ENCODE data around the gene SPHKAP. TPM values are rescaled to one million over a fixed set of nuclear protein-coding genes. Genes with fewer than 3 reads are reported as not detected.

Gene SPHKAP
- total and polyA plus RNA-seq, 2 donors (not counting 3 experiments of a cell fraction or from before 2014, with no cell fraction given), result not detected

DNA sequence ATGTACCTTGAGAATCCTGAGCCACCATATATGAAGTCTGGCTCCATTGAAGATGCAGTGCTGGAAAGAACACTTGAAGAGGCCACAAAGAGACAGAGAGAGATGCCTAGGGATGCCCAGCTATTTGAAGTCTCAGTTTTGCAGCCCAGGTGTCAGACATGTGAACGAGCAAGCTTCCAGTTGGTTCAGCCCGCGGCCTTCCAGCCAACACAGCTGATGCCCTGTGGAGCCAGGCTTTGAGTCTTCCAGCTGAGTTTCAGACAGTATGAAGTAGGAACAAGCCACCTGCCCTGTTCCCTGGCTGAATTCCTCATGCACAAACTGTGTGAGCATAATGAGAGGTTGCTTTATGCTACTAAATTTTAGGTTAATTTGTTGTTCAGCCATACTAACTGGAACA lies 108.8 kb downstream of the SPHKAP start:
- no peaks in the 10 kb centered on the region for H4K20me1 ChIP-seq (replicated peaks; ENCODE audit: control insufficient read depth, extremely low read depth, insufficient read depth, low read length)
- no peak overlapping the region for H3K27ac ChIP-seq (ENCODE audit: insufficient read depth, low read depth, low read length)
- POLR2A ChIA-PET, result no interaction called here
- TF ChIP-seq POLR2A (IDR thresholded peaks at IDR 0.05; ENCODE audit: low read depth, low read length) (no peak), POLR2AphosphoS5 (IDR thresholded peaks at IDR 0.05; ENCODE audit: insufficient read depth, low read depth, low read length) (no peak), EZH2 (IDR thresholded peaks at IDR 0.05; ENCODE audit: borderline replicate concordance, low read depth, low read length, severe bottlenecking) (no peak), MYC (IDR thresholded peaks at IDR 0.05; ENCODE audit: low read depth, low read length) (no peak), FOS (IDR thresholded peaks at IDR 0.05; ENCODE audit: borderline replicate concordance, insufficient read depth, low read length) (no peak), GATA2 (IDR thresholded peaks at IDR 0.05; ENCODE audit: insufficient read depth, insufficient read length, low read depth, low read length) (no peak), JUN (IDR thresholded peaks at IDR 0.05; ENCODE audit: borderline replicate concordance, insufficient read depth, insufficient read length, low read depth) (no peak)
- TF ChIP-seq, protein P1, sequence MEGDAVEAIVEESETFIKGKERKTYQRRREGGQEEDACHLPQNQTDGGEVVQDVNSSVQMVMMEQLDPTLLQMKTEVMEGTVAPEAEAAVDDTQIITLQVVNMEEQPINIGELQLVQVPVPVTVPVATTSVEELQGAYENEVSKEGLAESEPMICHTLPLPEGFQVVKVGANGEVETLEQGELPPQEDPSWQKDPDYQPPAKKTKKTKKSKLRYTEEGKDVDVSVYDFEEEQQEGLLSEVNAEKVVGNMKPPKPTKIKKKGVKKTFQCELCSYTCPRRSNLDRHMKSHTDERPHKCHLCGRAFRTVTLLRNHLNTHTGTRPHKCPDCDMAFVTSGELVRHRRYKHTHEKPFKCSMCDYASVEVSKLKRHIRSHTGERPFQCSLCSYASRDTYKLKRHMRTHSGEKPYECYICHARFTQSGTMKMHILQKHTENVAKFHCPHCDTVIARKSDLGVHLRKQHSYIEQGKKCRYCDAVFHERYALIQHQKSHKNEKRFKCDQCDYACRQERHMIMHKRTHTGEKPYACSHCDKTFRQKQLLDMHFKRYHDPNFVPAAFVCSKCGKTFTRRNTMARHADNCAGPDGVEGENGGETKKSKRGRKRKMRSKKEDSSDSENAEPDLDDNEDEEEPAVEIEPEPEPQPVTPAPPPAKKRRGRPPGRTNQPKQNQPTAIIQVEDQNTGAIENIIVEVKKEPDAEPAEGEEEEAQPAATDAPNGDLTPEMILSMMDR (IDR thresholded peaks at IDR 0.05; ENCODE audit: extremely low read depth in 1 of 2, insufficient read depth in 1 of 2, low read depth in 1 of 2, low read length in 2 of 2), result no peak
- TF ChIP-seq, protein P2, sequence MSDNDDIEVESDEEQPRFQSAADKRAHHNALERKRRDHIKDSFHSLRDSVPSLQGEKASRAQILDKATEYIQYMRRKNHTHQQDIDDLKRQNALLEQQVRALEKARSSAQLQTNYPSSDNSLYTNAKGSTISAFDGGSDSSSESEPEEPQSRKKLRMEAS (IDR thresholded peaks at IDR 0.05; ENCODE audit: insufficient read depth, insufficient read length), result no peak
- no peak overlapping the region for H3K4me3 ChIP-seq (replicated peaks in 1 of 3; ENCODE audit: insufficient read depth in 1 of 3, low read depth in 1 of 3, low read length in 3 of 3)
- H3K9me1 ChIP-seq (replicated peaks; ENCODE audit: control insufficient read depth, extremely low read depth, insufficient read depth, low read length), result no peaks in the 10 kb centered on the region
- intact Hi-C loops (cut with micrococcal nuclease), result no loop called here
- no peaks in the 10 kb centered on the region for H3K27me3 ChIP-seq (ENCODE audit: control insufficient read depth in 2 of 2, insufficient read depth in 2 of 2, low read length in 2 of 2)
- no peaks in the 10 kb centered on the region for H3K4me1 ChIP-seq (ENCODE audit: control insufficient read depth, extremely low read depth, insufficient read depth, low read length)
- DNase-seq (ENCODE audit: low read depth, low spot score), result no peak
- CTCF ChIA-PET, result no interaction called here
- H3K79me2 ChIP-seq (ENCODE audit: control insufficient read depth, insufficient read depth, low read length), result no peaks in the 10 kb centered on the region
- H2AFZ ChIP-seq (ENCODE audit: low read depth, low read length), result no peak overlapping the region
- dilution Hi-C loops (cut with MboI; ENCODE audit: extremely low pct_ligation_motif_present, low sequenced_read_pairs), result no loop called here
- FAIRE-seq, result no peak
- no peaks in the 10 kb centered on the region for H3K36me3 ChIP-seq (ENCODE audit: control insufficient read depth in 2 of 2, extremely low read depth in 1 of 2, insufficient read depth in 2 of 2, low read length in 2 of 2)
- no peak overlapping the region for H3K4me2 ChIP-seq (ENCODE audit: insufficient read depth, low read length)
- H3K9me3 ChIP-seq (replicated peaks; ENCODE audit: control insufficient read depth, insufficient read depth, low read length), result no peaks in the 10 kb centered on the region
- no TSS peak for BruUV-seq (replicated peaks)
- H3K9ac ChIP-seq (replicated peaks; ENCODE audit: extremely low read depth, insufficient read depth, low read length), result no peak overlapping the region

Measured in endothelial cell of umbilical vein (primary cell).